ENCODE data around the gene GPS1.

DNA sequence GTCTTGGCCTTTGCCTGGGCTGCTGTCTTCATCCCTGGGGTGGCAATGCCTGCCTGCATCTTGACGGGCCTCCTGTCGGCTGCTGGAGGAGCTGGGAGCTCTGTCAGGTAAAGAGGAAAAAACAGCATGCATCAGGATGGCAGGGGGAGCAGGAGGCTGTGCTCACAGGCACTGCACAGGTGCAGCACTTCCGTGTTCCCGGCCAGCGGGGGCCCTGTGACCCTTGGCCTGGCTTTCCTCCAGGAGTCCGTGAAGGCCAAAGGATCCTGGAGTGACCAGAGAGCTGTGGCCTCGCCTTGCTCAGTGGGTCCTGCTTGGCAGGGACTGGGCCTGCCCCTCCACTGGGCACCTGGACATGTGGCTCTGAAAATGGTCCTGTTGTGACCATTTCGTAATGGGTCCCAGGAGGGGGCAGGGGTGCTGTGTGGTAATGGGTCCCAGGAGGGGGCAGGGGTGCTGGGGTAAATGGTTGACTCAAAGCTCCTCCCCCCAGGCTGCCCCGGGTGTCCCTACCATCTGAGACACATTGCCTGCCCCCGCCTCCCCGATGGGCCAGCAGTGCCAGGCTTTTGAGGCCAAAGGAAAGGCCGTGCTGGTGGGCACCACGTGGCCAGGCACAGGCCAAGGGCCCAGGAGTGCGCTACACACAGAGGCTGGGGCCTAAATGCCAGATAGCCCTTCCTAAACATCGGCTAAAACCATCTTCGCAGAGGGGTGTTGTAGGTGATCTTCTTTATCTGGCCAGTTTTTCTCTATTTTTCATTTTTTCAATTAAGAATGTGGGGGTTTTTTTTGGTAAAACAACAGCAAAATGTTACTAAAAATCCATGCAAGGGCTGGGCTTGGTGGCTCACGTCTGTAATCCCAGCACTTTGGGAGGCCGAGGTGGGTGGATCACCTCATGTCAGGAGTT lies 50.3 kb downstream of the GPS1 start:
- TF ChIP-seq, protein P1, sequence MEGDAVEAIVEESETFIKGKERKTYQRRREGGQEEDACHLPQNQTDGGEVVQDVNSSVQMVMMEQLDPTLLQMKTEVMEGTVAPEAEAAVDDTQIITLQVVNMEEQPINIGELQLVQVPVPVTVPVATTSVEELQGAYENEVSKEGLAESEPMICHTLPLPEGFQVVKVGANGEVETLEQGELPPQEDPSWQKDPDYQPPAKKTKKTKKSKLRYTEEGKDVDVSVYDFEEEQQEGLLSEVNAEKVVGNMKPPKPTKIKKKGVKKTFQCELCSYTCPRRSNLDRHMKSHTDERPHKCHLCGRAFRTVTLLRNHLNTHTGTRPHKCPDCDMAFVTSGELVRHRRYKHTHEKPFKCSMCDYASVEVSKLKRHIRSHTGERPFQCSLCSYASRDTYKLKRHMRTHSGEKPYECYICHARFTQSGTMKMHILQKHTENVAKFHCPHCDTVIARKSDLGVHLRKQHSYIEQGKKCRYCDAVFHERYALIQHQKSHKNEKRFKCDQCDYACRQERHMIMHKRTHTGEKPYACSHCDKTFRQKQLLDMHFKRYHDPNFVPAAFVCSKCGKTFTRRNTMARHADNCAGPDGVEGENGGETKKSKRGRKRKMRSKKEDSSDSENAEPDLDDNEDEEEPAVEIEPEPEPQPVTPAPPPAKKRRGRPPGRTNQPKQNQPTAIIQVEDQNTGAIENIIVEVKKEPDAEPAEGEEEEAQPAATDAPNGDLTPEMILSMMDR (IDR thresholded peaks at IDR 0.05; ENCODE audit: low read depth, low read length), result no peak
- TF ChIP-seq MYC (IDR thresholded peaks at IDR 0.05; ENCODE audit: low read depth, low read length), result peak; percentile 67
